Right hindlimb (tissue), 1 donor: ENCODE measurements around the gene TPM2.

Experiments
- DNase-seq: peaks from one replicate; pipeline ENCODE4 v3.0.0-alpha.2; 2018

The TPM2 gene

GRCh38 chr9:35689542-35690293 is at the start of gene TPM2:
Gene TPM2, minus strand, starts transcription at chr9:35689925. Its CDS starts 108 bp downstream, at chr9:35689817.
- peak; percentile 89 for DNase-seq

- DNase-seq: no peak
These were observed 49.2 kb upstream of the TPM2 start for GRCh38 chr9:35738924-35739323.

GRCh38 chr9:35738186-35738585 is 48.5 kb upstream of the TPM2 start:
- no peak for DNase-seq

- DNase-seq: no peak
These were observed 47.4 kb upstream of the TPM2 start for GRCh38 chr9:35737143-35737542.

- peak; percentile 71 for DNase-seq
These were observed 46.5 kb upstream of the TPM2 start for GRCh38 chr9:35736201-35736633.

- no peak for DNase-seq
These were observed 44.4 kb upstream of the TPM2 start for GRCh38 chr9:35734096-35734495.

GRCh38 chr9:35732800-35733541 is 43.2 kb upstream of the TPM2 start:
- DNase-seq: no peak

- DNase-seq: peak; percentile 98
These were observed 42.6 kb upstream of the TPM2 start, which contains the start of the genes CREB3 and TLN1 for GRCh38 chr9:35732185-35732799. Gene CREB3, plus strand, starts transcription at chr9:35732666. Its CDS starts 107 bp downstream, at chr9:35732773. Gene TLN1, minus strand, starts transcription at chr9:35732195. Its CDS starts 6,501 bp downstream, at chr9:35725694.

GRCh38 chr9:35731415-35732184 is 41.9 kb upstream of the TPM2 start:
- DNase-seq: no peak

GRCh38 chr9:35730486-35730854 is 40.7 kb upstream of the TPM2 start:
- DNase-seq: no peak

- DNase-seq: peak; percentile 60
These were observed 40.2 kb upstream of the TPM2 start for GRCh38 chr9:35729700-35730485.

- no peak for DNase-seq
These were observed 39.4 kb upstream of the TPM2 start for GRCh38 chr9:35729101-35729500.

- DNase-seq: peak; percentile 79
These were observed 38.6 kb upstream of the TPM2 start for GRCh38 chr9:35728041-35728971.

GRCh38 chr9:35727676-35728040 is 37.9 kb upstream of the TPM2 start:
- no peak for DNase-seq

- DNase-seq: no peak
These were observed 37.2 kb upstream of the TPM2 start for GRCh38 chr9:35726931-35727330.

- DNase-seq: no peak
These were observed 35.6 kb upstream of the TPM2 start for GRCh38 chr9:35725362-35725761.

- no peak for DNase-seq
These were observed 34.2 kb upstream of the TPM2 start for GRCh38 chr9:35723908-35724307.

GRCh38 chr9:35723426-35723825 is 33.7 kb upstream of the TPM2 start:
- no peak for DNase-seq

- no peak for DNase-seq
These were observed 29.8 kb upstream of the TPM2 start for GRCh38 chr9:35719546-35719945.

GRCh38 chr9:35718721-35719511 is 29.2 kb upstream of the TPM2 start:
- no peak for DNase-seq
